ENCODE results near the gene NGEF. TPM values are rescaled to one million over a fixed set of nuclear protein-coding genes. Genes with fewer than 3 reads are reported as not detected.

Gene NGEF
- total RNA-seq, 1 experiment from 2014 or later: 1.9 TPM

DNA sequence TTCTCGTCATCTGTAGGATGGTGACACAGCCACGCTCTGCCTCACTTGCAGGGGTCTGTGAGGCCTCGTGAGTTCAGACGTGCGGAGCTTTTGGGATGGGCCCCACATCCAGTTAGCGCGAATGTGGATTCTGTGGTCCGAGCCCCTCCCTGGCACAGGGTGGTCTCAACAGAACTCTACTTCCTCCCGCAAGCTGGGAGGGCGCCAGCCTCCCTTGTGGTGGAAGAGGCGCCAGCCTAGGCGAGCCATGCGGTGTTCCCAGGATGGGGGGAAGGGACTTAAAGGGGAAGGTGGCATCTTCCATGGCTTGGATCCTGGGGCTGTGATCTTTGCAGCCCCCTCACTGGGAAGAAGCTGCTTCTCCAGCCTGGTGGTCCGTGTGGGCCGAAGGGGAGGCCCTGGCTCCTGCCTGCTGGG is 141.6 kb downstream of the NGEF start:
- Histone ChIP-seq H3K27ac (ENCODE audit: insufficient read length, low read depth, low read length) (no peak overlapping the region), H3K9ac (ENCODE audit: extremely low read depth, insufficient read length, low read length) (no peak overlapping the region)

More for the DNA sequence above, 141.6 kb downstream of the NGEF start:
- no peak overlapping the region for H2BK120ac ChIP-seq (ENCODE audit: low read depth, low read length, poor library complexity, severe bottlenecking)
- TF ChIP-seq, protein P1, sequence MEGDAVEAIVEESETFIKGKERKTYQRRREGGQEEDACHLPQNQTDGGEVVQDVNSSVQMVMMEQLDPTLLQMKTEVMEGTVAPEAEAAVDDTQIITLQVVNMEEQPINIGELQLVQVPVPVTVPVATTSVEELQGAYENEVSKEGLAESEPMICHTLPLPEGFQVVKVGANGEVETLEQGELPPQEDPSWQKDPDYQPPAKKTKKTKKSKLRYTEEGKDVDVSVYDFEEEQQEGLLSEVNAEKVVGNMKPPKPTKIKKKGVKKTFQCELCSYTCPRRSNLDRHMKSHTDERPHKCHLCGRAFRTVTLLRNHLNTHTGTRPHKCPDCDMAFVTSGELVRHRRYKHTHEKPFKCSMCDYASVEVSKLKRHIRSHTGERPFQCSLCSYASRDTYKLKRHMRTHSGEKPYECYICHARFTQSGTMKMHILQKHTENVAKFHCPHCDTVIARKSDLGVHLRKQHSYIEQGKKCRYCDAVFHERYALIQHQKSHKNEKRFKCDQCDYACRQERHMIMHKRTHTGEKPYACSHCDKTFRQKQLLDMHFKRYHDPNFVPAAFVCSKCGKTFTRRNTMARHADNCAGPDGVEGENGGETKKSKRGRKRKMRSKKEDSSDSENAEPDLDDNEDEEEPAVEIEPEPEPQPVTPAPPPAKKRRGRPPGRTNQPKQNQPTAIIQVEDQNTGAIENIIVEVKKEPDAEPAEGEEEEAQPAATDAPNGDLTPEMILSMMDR (conservative IDR thresholded peaks at IDR 0.05): no peak
- H3K18ac ChIP-seq (ENCODE audit: insufficient read length, low read depth, low read length): no peak overlapping the region
- no peak overlapping the region for H2AK5ac ChIP-seq (ENCODE audit: insufficient read length, low read length)
- no peak overlapping the region for H3K4me2 ChIP-seq (ENCODE audit: insufficient read depth, insufficient read length, low read length)
- H3K79me1 ChIP-seq (ENCODE audit: insufficient read depth, low read depth, low read length, poor library complexity, severe bottlenecking): no peaks in the 10 kb centered on the region
- H4K20me1 ChIP-seq (ENCODE audit: control insufficient read depth, insufficient read depth, insufficient read length): no peaks in the 10 kb centered on the region
- H3K23ac ChIP-seq (ENCODE audit: insufficient read length, low read depth, low read length): no peak overlapping the region
- Mint-ChIP-seq H3K4me3 (no peak overlapping the region), H3K27me3 (ENCODE audit: low read depth) (peaks cover 16% of the 10 kb centered on the region), H3K4me1 (peaks cover 0 to 11% of the 10 kb centered on the region in 2 experiments; a peak in 2 of 4 replicates), H3K36me3 (ENCODE audit: insufficient read depth in 1 of 3, low read depth in 3 of 3) (no peaks in the 10 kb centered on the region; a peak in 1 of 7 replicates), H3K9me3 (no peaks in the 10 kb centered on the region; a peak in 1 of 5 replicates), H3K27ac (no peak overlapping the region)
- H2BK12ac ChIP-seq (ENCODE audit: insufficient read length, low read depth, low read length): no peak overlapping the region
- no peak overlapping the region for H3K56ac ChIP-seq (ENCODE audit: insufficient read length, low read depth, low read length)
- no peak overlapping the region for H4K8ac ChIP-seq (replicated peaks; ENCODE audit: insufficient read length, low read depth, low read length)
- H2BK15ac ChIP-seq (ENCODE audit: low read depth, low read length): no peak overlapping the region
- H3K9me3 ChIP-seq (ENCODE audit: control insufficient read depth, low read depth, low read length): no peaks in the 10 kb centered on the region
- no peaks in the 10 kb centered on the region for H3K4me1 ChIP-seq (ENCODE audit: insufficient read depth, low read length)
- no peak overlapping the region for H2AFZ ChIP-seq (ENCODE audit: low read length)
- no peaks in the 10 kb centered on the region; the same call in 1 of the 2 replicates for H3K27me3 ChIP-seq (ENCODE audit: insufficient read depth, low read length)
- H3T11ph ChIP-seq (ENCODE audit: low read length): no peak overlapping the region
- H3K4ac ChIP-seq (ENCODE audit: low read depth, low read length): no peak overlapping the region
- H2BK5ac ChIP-seq (ENCODE audit: insufficient read length, low read length): no peak overlapping the region
- H2BK20ac ChIP-seq (ENCODE audit: low read depth, low read length, poor library complexity, severe bottlenecking): no peak overlapping the region
- no peaks in the 10 kb centered on the region for H3K79me2 ChIP-seq (ENCODE audit: insufficient read depth, low read length)
- H4K5ac ChIP-seq (ENCODE audit: insufficient read length, low read depth, low read length): no peak overlapping the region
- H3K23me2 ChIP-seq (ENCODE audit: insufficient read length, low read depth, low read length, poor library complexity, severe bottlenecking): peaks cover 3% of the 10 kb centered on the region
- H4K91ac ChIP-seq (ENCODE audit: insufficient read length, low read depth, low read length): no peak overlapping the region
- no peak for DNase-seq
- no CpG with 5 or more reads among the region's 15 CpGs for WGBS (ENCODE audit: extremely low coverage, insufficient read length, low lambda C conversion rate)
- no peak overlapping the region for H3K14ac ChIP-seq (ENCODE audit: insufficient read depth, low read length)

All from H9 (cell line).